Kidney (tissue), 2 donors: ENCODE results near the gene ERBB4. TPM values are rescaled to one million over a fixed set of nuclear protein-coding genes. Genes with fewer than 3 reads are reported as not detected.

Experiments used
- microRNA-seq: library from miRNA; unstranded; fragments of <30 nt; microRNA quantifications from one replicate; pipeline ENCODE4 v1.2.0, GENCODE V29; 2020
- polyA plus RNA-seq: library from polyadenylated mRNA; stranded (reverse); fragments of 350-450 nt; fragmentation: Illumina TruSeq; extraction: RNeasy Lipid Tissue Mini Kit (QIAGEN cat#74804); gene quantifications from one replicate; pipeline ENCODE4 v1.2.3, GENCODE V29; 2014; ENCODE audit warnings: low read depth, low replicate concordance; ENCODE audit not compliant: insufficient read depth
- total RNA-seq: library from RNA; stranded (reverse); fragmentation: NEBNext Ultra II Directional; extraction: Animal tissue kit (Norgen Biotek cat#: 25700); gene quantifications from one replicate; pipeline ENCODE4 v1.2.1, GENCODE V29; 2021
- donor health status: DM: yes; HTN: yes; CAD: no.

Gene ERBB4
- total and polyA plus RNA-seq, 2 donors from 2014 or later, result 3.9 to 152 TPM

Small RNA genes lying within 50 kb of the gene (microRNA-seq; reads per million reads assigned to microRNA genes)
- gene MIR548F2, result not detected
